Measurements from ENCODE around the gene MLYCD.

Gene MLYCD

GRCh38 chr16:83925095-83925905, 26.4 kb downstream of the MLYCD start:
- H3K79me2 ChIP-seq (ENCODE audit: control insufficient read depth, insufficient read depth, low read length, unreplicated experiment): no peaks in the 10 kb centered on the region
- H3K4me1 ChIP-seq (ENCODE audit: control insufficient read depth, insufficient read depth, low read length, unreplicated experiment): peaks cover 16% of the 10 kb centered on the region
- no peaks in the 10 kb centered on the region for H3K27me3 ChIP-seq (ENCODE audit: insufficient read depth, low read length)
- H2AFZ ChIP-seq (ENCODE audit: low read length, unreplicated experiment): no peak overlapping the region
- no peak overlapping the region for H3K4me3 ChIP-seq (ENCODE audit: low read depth, low read length)
- H3K36me3 ChIP-seq (ENCODE audit: insufficient read depth, low read length): no peaks in the 10 kb centered on the region
- H3K27ac ChIP-seq (ENCODE audit: low read depth, low read length): no peak overlapping the region

- H3K4me3 ChIP-seq (ENCODE audit: low read depth, low read length): peak overlapping the region; percentile 23; the same call in 1 of the 2 replicates
- H3K36me3 ChIP-seq (ENCODE audit: insufficient read depth, low read length): no peaks in the 10 kb centered on the region
- H3K79me2 ChIP-seq (ENCODE audit: control insufficient read depth, insufficient read depth, low read length, unreplicated experiment): no peaks in the 10 kb centered on the region
- peaks cover 16% of the 10 kb centered on the region for H3K4me1 ChIP-seq (ENCODE audit: control insufficient read depth, insufficient read depth, low read length, unreplicated experiment)
- H2AFZ ChIP-seq (ENCODE audit: low read length, unreplicated experiment): no peak overlapping the region
- no peak overlapping the region for H3K27ac ChIP-seq (ENCODE audit: low read depth, low read length)
- no peaks in the 10 kb centered on the region for H3K27me3 ChIP-seq (ENCODE audit: insufficient read depth, low read length)
These were observed 27.2 kb downstream of the MLYCD start for GRCh38 chr16:83925957-83926725.

GRCh38 chr16:83926726-83927397, 27.9 kb downstream of the MLYCD start:
- H2AFZ ChIP-seq (ENCODE audit: low read length, unreplicated experiment): no peak overlapping the region
- no peak overlapping the region for H3K27ac ChIP-seq (ENCODE audit: low read depth, low read length)
- H3K79me2 ChIP-seq (ENCODE audit: control insufficient read depth, insufficient read depth, low read length, unreplicated experiment): no peaks in the 10 kb centered on the region
- H3K27me3 ChIP-seq (ENCODE audit: insufficient read depth, low read length): no peaks in the 10 kb centered on the region
- peak overlapping the region; percentile 47 for H3K4me3 ChIP-seq (ENCODE audit: low read depth, low read length)
- no peaks in the 10 kb centered on the region for H3K36me3 ChIP-seq (ENCODE audit: insufficient read depth, low read length)
- peaks cover 16% of the 10 kb centered on the region for H3K4me1 ChIP-seq (ENCODE audit: control insufficient read depth, insufficient read depth, low read length, unreplicated experiment)

GRCh38 chr16:83928341-83929055, 29.6 kb downstream of the MLYCD start:
- Histone ChIP-seq H2AFZ (ENCODE audit: low read length, unreplicated experiment) (no peak overlapping the region), H3K4me1 (ENCODE audit: control insufficient read depth, insufficient read depth, low read length, unreplicated experiment) (peaks cover 17% of the 10 kb centered on the region), H3K36me3 (ENCODE audit: insufficient read depth, low read length) (no peaks in the 10 kb centered on the region), H3K27ac (ENCODE audit: low read depth, low read length) (no peak overlapping the region), H3K27me3 (ENCODE audit: insufficient read depth, low read length) (no peaks in the 10 kb centered on the region), H3K79me2 (ENCODE audit: control insufficient read depth, insufficient read depth, low read length, unreplicated experiment) (no peaks in the 10 kb centered on the region), H3K4me3 (ENCODE audit: low read depth, low read length) (no peak overlapping the region)

- Histone ChIP-seq H3K79me2 (ENCODE audit: control insufficient read depth, insufficient read depth, low read length, unreplicated experiment) (no peaks in the 10 kb centered on the region), H3K4me3 (ENCODE audit: low read depth, low read length) (no peak overlapping the region)
These were observed 31.1 kb downstream of the MLYCD start for GRCh38 chr16:83929811-83930555.

GRCh38 chr16:83930730-83931500, 32.0 kb downstream of the MLYCD start:
- no peaks in the 10 kb centered on the region for H3K79me2 ChIP-seq (ENCODE audit: control insufficient read depth, insufficient read depth, low read length, unreplicated experiment)

More at GRCh38 chr16:83929811-83930555, 31.1 kb downstream of the MLYCD start:
- Histone ChIP-seq H3K36me3 (ENCODE audit: insufficient read depth, low read length) (no peaks in the 10 kb centered on the region), H3K27me3 (ENCODE audit: insufficient read depth, low read length) (no peaks in the 10 kb centered on the region), H2AFZ (ENCODE audit: low read length, unreplicated experiment) (no peak overlapping the region), H3K27ac (ENCODE audit: low read depth, low read length) (no peak overlapping the region), H3K4me1 (ENCODE audit: control insufficient read depth, insufficient read depth, low read length, unreplicated experiment) (peaks cover 21% of the 10 kb centered on the region)

GRCh38 chr16:83931556-83931955, 32.6 kb downstream of the MLYCD start:
- H3K79me2 ChIP-seq (ENCODE audit: control insufficient read depth, insufficient read depth, low read length, unreplicated experiment): no peaks in the 10 kb centered on the region
- no peaks in the 10 kb centered on the region for H3K27me3 ChIP-seq (ENCODE audit: insufficient read depth, low read length)
- no peak overlapping the region for H3K4me3 ChIP-seq (ENCODE audit: low read depth, low read length)
- H3K4me1 ChIP-seq (ENCODE audit: control insufficient read depth, insufficient read depth, low read length, unreplicated experiment): peaks cover 17% of the 10 kb centered on the region
- no peak overlapping the region for H2AFZ ChIP-seq (ENCODE audit: low read length, unreplicated experiment)
- H3K27ac ChIP-seq (ENCODE audit: low read depth, low read length): no peak overlapping the region
- no peaks in the 10 kb centered on the region for H3K36me3 ChIP-seq (ENCODE audit: insufficient read depth, low read length)

More at GRCh38 chr16:83930730-83931500, 32.0 kb downstream of the MLYCD start:
- Histone ChIP-seq H3K4me1 (ENCODE audit: control insufficient read depth, insufficient read depth, low read length, unreplicated experiment) (peaks cover 21% of the 10 kb centered on the region), H3K4me3 (ENCODE audit: low read depth, low read length) (no peak overlapping the region), H3K27ac (ENCODE audit: low read depth, low read length) (no peak overlapping the region), H3K27me3 (ENCODE audit: insufficient read depth, low read length) (no peaks in the 10 kb centered on the region), H2AFZ (ENCODE audit: low read length, unreplicated experiment) (no peak overlapping the region), H3K36me3 (ENCODE audit: insufficient read depth, low read length) (no peaks in the 10 kb centered on the region)

GRCh38 chr16:83932304-83932703, 33.4 kb downstream of the MLYCD start:
- Histone ChIP-seq H3K4me3 (ENCODE audit: low read depth, low read length) (no peak overlapping the region), H3K4me1 (ENCODE audit: control insufficient read depth, insufficient read depth, low read length, unreplicated experiment) (peaks cover 16% of the 10 kb centered on the region), H3K36me3 (ENCODE audit: insufficient read depth, low read length) (no peaks in the 10 kb centered on the region), H2AFZ (ENCODE audit: low read length, unreplicated experiment) (no peak overlapping the region), H3K27ac (ENCODE audit: low read depth, low read length) (no peak overlapping the region), H3K79me2 (ENCODE audit: control insufficient read depth, insufficient read depth, low read length, unreplicated experiment) (no peaks in the 10 kb centered on the region), H3K27me3 (ENCODE audit: insufficient read depth, low read length) (no peaks in the 10 kb centered on the region)

- Histone ChIP-seq H3K27me3 (ENCODE audit: insufficient read depth, low read length) (no peaks in the 10 kb centered on the region), H3K4me1 (ENCODE audit: control insufficient read depth, insufficient read depth, low read length, unreplicated experiment) (peaks cover 9% of the 10 kb centered on the region), H3K27ac (ENCODE audit: low read depth, low read length) (no peak overlapping the region), H2AFZ (ENCODE audit: low read length, unreplicated experiment) (no peak overlapping the region), H3K4me3 (ENCODE audit: low read depth, low read length) (no peak overlapping the region), H3K79me2 (ENCODE audit: control insufficient read depth, insufficient read depth, low read length, unreplicated experiment) (no peaks in the 10 kb centered on the region), H3K36me3 (ENCODE audit: insufficient read depth, low read length) (no peaks in the 10 kb centered on the region)
These were observed 34.2 kb downstream of the MLYCD start for GRCh38 chr16:83932955-83933673.

All from ACC112 (cell line).